ENCODE results near the gene SHISA5. TPM values are rescaled to one million over a fixed set of nuclear protein-coding genes. Genes with fewer than 3 reads are reported as not detected.

The SHISA5 gene
- total RNA-seq, 4 donors from 2014 or later = 98.2 to 191 (median 122) TPM

DNA sequence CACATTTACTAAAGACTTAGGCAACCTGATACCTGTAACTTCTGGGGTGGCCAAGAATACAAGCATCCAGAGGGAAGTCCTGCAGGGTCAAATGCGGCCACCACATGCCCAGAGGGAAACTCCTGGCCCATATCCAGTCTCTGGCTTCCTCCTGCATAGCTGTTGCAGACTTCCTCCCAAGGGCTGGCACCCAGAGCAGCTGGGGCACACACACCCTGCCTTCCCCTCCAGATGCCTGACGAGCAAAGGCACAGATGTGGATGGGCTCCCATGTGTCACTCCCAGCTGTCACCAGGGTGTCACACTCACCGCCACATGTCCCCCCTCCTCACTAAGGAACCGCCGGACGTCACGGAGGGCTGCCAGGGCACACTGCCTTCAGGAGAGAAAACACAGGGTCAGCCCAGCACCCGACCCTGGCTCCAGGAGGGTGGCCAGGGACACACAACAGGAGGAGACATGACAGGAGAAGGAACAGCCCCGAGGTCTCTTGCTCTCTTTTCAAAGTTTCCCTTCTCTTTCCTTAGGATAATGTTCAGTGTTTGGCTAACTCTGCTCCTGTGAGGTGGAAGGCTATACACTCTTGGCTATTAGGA lies 39.4 kb upstream of the SHISA5 start:
- H3K4me3 ChIP-seq = no peak overlapping the region
- TF ChIP-seq, protein P1, sequence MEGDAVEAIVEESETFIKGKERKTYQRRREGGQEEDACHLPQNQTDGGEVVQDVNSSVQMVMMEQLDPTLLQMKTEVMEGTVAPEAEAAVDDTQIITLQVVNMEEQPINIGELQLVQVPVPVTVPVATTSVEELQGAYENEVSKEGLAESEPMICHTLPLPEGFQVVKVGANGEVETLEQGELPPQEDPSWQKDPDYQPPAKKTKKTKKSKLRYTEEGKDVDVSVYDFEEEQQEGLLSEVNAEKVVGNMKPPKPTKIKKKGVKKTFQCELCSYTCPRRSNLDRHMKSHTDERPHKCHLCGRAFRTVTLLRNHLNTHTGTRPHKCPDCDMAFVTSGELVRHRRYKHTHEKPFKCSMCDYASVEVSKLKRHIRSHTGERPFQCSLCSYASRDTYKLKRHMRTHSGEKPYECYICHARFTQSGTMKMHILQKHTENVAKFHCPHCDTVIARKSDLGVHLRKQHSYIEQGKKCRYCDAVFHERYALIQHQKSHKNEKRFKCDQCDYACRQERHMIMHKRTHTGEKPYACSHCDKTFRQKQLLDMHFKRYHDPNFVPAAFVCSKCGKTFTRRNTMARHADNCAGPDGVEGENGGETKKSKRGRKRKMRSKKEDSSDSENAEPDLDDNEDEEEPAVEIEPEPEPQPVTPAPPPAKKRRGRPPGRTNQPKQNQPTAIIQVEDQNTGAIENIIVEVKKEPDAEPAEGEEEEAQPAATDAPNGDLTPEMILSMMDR (IDR thresholded peaks at IDR 0.05) = no peak
- no peak for TF ChIP-seq POLR2AphosphoS5 (IDR thresholded peaks at IDR 0.05)
- TF ChIP-seq EP300 (IDR thresholded peaks at IDR 0.05) = no peak
- TF ChIP-seq POLR2A (IDR thresholded peaks at IDR 0.05) = no peak
- peaks cover 0 to 54% of the 10 kb centered on the region in 2 donors for H3K36me3 ChIP-seq
- 62 to 71% methylated on average over 2 of the region's 9 CpGs for WGBS, 2 donors (ENCODE audit: low coverage in 1 of 2)
- no peaks in the 10 kb centered on the region for H3K27me3 ChIP-seq
- peak; percentile 64 for ATAC-seq
- H3K9me3 ChIP-seq = no peaks in the 10 kb centered on the region
- H3K27ac ChIP-seq = no peak overlapping the region
- peaks cover 0 to 2% (median 0%) of the 10 kb centered on the region in 3 donors for H3K4me1 ChIP-seq

DNA sequence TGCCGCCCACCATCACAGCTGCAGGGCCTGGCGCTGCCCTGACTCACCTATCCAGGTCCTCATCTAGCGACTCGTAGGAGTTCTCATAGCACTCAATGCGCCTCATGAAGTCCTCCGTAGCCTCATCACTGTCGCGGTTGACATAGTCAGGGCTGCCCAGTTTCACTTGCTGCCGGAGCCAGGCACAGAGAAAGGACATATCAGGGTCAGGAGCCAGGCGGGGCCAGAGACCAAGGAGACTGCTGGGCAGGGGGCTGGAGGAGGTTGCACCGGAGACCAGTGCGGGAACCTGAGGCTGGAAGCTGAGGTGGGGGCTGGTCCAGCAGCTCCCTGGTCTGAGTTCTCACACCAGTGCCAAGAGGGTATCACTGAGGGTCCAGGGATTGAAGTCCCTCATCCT lies 34.5 kb upstream of the SHISA5 start:
- TF ChIP-seq POLR2A (IDR thresholded peaks at IDR 0.05) = no peak
- no peak for TF ChIP-seq POLR2AphosphoS5 (IDR thresholded peaks at IDR 0.05)
- TF ChIP-seq EP300 (IDR thresholded peaks at IDR 0.05) = no peak
- TF ChIP-seq, protein P1 (IDR thresholded peaks at IDR 0.05) = no peak
- WGBS, 2 donors (ENCODE audit: low coverage in 1 of 2) = no CpG with 5 or more reads among the region's 12 CpGs
- H3K4me3 ChIP-seq = no peak overlapping the region
- peaks cover 0 to 82% of the 10 kb centered on the region in 2 donors for H3K36me3 ChIP-seq
- no peaks in the 10 kb centered on the region for H3K27me3 ChIP-seq
- H3K9me3 ChIP-seq = no peaks in the 10 kb centered on the region
- no peaks in the 10 kb centered on the region for H3K4me1 ChIP-seq
- no peak overlapping the region for H3K27ac ChIP-seq
- ATAC-seq = no peak

DNA sequence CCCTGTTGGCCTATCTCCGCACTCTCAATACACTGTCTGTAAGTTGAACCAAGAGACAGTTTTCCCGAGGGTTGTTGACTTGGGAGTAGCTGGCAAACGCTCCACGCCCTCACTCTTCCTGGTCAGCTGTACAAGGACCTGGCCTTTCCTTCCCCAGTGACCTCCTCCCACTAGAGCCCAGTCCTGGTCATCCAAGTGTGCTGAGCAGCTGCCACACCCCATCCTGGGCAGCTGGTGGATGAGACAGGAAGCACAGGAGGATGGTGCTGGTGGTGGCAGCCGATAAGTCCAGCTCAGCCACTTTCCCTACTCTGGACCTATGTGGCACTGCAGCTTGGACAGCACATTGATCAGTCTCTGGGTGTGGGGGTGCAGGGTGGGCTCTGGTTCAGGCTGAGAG lies 32.8 kb upstream of the SHISA5 start:
- 90% methylated on average over 5 of the region's 5 CpGs; no CpG with 5 or more reads in 1 of the 2 donors for WGBS, 2 donors (ENCODE audit: low coverage in 1 of 2)
- Histone ChIP-seq H3K4me1 (no peaks in the 10 kb centered on the region), H3K27ac (no peak overlapping the region), H3K27me3 (no peaks in the 10 kb centered on the region), H3K36me3 (peaks cover 0 to 75% of the 10 kb centered on the region in 2 donors), H3K4me3 (no peak overlapping the region), H3K9me3 (no peaks in the 10 kb centered on the region)
- ATAC-seq = no peak
- TF ChIP-seq POLR2AphosphoS5 (IDR thresholded peaks at IDR 0.05) (no peak), POLR2A (IDR thresholded peaks at IDR 0.05) (no peak), EP300 (IDR thresholded peaks at IDR 0.05) (no peak)
- TF ChIP-seq, protein P1 (IDR thresholded peaks at IDR 0.05) = no peak

DNA sequence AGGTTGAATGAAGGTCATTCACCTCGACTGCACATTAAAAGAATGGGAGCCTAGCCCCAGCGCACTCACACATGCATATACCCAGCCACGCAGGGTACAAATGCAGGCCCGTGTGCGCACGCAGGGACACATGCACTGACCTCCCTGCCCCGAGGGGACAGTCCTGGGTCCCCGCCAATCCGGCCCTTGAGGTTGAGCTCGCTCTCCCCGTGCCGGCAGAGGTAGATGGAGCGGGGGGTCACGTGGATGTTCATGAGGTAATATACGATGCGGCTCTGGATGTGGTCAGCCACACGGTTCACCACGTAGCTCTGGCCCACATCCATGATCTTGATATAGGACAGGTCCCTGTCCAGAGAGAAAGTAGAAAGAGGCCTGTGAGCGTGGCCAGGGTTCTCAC lies 32.1 kb upstream of the SHISA5 start:
- H3K4me3 ChIP-seq = no peak overlapping the region
- WGBS, 2 donors (ENCODE audit: low coverage in 1 of 2) = 83 to 100% methylated on average over 1 to 6 of the region's 19 CpGs
- no peaks in the 10 kb centered on the region for H3K27me3 ChIP-seq
- TF ChIP-seq EP300 (IDR thresholded peaks at IDR 0.05) = no peak
- H3K4me1 ChIP-seq = no peaks in the 10 kb centered on the region
- peaks cover 0 to 75% of the 10 kb centered on the region in 2 donors for H3K36me3 ChIP-seq
- no peak overlapping the region for H3K27ac ChIP-seq
- H3K9me3 ChIP-seq = no peaks in the 10 kb centered on the region
- ATAC-seq = no peak

DNA sequence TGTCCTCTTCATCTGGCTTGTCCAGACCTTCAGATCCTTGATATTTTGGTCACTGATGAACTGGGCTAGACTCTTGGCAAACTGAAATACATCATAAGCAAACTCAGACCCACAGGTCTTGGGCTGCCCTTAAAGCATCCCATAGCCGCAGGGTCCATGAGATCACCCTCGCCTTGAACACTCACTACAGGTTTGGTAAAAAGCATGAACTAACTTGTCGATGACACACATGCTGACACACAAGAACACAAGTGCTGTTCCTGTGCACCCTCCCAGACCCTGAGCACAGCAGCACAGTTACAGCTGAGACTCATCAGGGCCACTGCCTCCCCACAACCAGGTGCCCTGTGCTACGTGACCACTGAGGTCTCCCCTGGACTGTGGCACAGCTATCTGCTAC lies 31.6 kb upstream of the SHISA5 start:
- no peaks in the 10 kb centered on the region for H3K27me3 ChIP-seq
- no peak for ATAC-seq
- no peak overlapping the region for H3K4me3 ChIP-seq
- H3K4me1 ChIP-seq = no peaks in the 10 kb centered on the region
- no peak overlapping the region for H3K27ac ChIP-seq
- TF ChIP-seq, protein P1 (IDR thresholded peaks at IDR 0.05) = no peak
- no peak for TF ChIP-seq POLR2AphosphoS5 (IDR thresholded peaks at IDR 0.05)
- TF ChIP-seq POLR2A (IDR thresholded peaks at IDR 0.05) = no peak
- TF ChIP-seq EP300 (IDR thresholded peaks at IDR 0.05) = no peak
- H3K9me3 ChIP-seq = no peaks in the 10 kb centered on the region
- 100% methylated on average over 4 of the region's 4 CpGs; no CpG with 5 or more reads in 1 of the 2 donors for WGBS, 2 donors (ENCODE audit: low coverage in 1 of 2)
- peaks cover 0 to 75% of the 10 kb centered on the region in 2 donors for H3K36me3 ChIP-seq
